ENCODE results near the gene ERICH4. TPM values are rescaled to one million over a fixed set of nuclear protein-coding genes. Genes with fewer than 3 reads are reported as not detected.
A peak's percentile ranks its signal among the peaks of the same experiment; 100 is the strongest.

The ERICH4 gene
- total RNA-seq, 4 donors from 2014 or later: not detected

- H3K27ac ChIP-seq: peak overlapping the region in 2 of 4 donors; percentile 43 to 47
- 81 to 88% methylated on average over 3 to 12 of the region's 23 CpGs for WGBS, 2 donors (ENCODE audit: low coverage in 1 of 2)
- TF ChIP-seq POLR2A (IDR thresholded peaks at IDR 0.05): no peak
- no peak for TF ChIP-seq EP300 (IDR thresholded peaks at IDR 0.05)
- TF ChIP-seq, protein P1, sequence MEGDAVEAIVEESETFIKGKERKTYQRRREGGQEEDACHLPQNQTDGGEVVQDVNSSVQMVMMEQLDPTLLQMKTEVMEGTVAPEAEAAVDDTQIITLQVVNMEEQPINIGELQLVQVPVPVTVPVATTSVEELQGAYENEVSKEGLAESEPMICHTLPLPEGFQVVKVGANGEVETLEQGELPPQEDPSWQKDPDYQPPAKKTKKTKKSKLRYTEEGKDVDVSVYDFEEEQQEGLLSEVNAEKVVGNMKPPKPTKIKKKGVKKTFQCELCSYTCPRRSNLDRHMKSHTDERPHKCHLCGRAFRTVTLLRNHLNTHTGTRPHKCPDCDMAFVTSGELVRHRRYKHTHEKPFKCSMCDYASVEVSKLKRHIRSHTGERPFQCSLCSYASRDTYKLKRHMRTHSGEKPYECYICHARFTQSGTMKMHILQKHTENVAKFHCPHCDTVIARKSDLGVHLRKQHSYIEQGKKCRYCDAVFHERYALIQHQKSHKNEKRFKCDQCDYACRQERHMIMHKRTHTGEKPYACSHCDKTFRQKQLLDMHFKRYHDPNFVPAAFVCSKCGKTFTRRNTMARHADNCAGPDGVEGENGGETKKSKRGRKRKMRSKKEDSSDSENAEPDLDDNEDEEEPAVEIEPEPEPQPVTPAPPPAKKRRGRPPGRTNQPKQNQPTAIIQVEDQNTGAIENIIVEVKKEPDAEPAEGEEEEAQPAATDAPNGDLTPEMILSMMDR (IDR thresholded peaks at IDR 0.05): no peak
- no peak for TF ChIP-seq POLR2AphosphoS5 (IDR thresholded peaks at IDR 0.05)
- H3K36me3 ChIP-seq: peaks cover 0 to 57% of the 10 kb centered on the region in 2 donors
- ATAC-seq: no peak
- H3K4me3 ChIP-seq: no peak overlapping the region
- H3K9me3 ChIP-seq: no peaks in the 10 kb centered on the region
- H3K27me3 ChIP-seq: no peaks in the 10 kb centered on the region
- H3K4me1 ChIP-seq: peaks cover 0 to 57% (median 4%) of the 10 kb centered on the region in 3 donors
These were observed 32.5 kb upstream of the ERICH4 start for GRCh38 chr19:41410336-41411054.

DNA sequence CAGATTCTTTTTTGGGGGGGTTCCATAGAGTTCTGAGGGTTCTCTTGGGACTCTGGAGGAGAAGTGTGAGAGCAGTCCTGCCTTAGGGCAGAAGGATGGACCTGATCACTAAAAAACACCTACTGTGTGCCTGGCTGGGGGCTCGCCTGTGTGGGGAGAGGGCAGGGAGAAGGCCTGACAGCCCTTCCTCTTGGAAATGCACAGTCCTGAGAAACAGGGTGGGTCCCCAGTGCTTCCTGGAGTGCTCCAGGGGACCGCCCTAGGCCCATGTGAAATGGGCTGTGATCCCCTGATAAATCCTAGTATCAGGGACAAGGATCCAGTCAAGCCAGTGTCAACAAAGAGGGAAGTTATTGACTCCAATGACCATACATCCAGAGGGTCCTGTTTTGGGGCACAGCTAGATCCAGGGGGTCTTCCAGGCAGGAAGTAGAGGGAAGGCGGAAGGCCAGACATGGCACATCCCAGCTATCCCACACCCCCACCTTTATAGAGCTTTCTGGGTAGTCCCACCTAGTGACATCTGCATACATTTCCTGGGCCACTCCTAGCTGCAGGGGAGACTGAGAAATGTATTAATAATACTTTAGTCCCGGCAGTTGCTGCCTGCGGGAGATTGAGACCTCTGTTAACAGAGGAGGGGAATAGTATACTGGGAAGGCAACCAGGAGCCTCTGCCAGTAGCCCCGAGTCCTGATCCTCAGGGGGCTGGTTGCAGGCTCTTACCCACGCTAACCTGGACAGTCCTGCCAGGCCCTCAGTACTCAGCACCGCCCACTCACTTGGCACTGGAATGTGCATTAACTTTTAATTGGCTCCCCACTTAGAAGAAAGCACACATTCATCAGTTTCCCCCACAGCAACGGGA lies 31.6 kb upstream of the ERICH4 start:
- Histone ChIP-seq H3K27ac (peak overlapping the region in 2 of 4 donors; percentile 43 to 47), H3K9me3 (no peaks in the 10 kb centered on the region), H3K36me3 (peaks cover 0 to 61% of the 10 kb centered on the region in 2 donors), H3K4me1 (peaks cover 0 to 49% (median 4%) of the 10 kb centered on the region in 3 donors), H3K27me3 (no peaks in the 10 kb centered on the region), H3K4me3 (no peak overlapping the region)
- no peak for TF ChIP-seq POLR2AphosphoS5 (IDR thresholded peaks at IDR 0.05)
- TF ChIP-seq POLR2A (IDR thresholded peaks at IDR 0.05): no peak
- TF ChIP-seq EP300 (IDR thresholded peaks at IDR 0.05): no peak
- TF ChIP-seq, protein P1 (IDR thresholded peaks at IDR 0.05): no peak
- 0 to 39% methylated on average over 1 to 3 of the region's 9 CpGs for WGBS, 2 donors (ENCODE audit: low coverage in 1 of 2)
- no peak for ATAC-seq

DNA sequence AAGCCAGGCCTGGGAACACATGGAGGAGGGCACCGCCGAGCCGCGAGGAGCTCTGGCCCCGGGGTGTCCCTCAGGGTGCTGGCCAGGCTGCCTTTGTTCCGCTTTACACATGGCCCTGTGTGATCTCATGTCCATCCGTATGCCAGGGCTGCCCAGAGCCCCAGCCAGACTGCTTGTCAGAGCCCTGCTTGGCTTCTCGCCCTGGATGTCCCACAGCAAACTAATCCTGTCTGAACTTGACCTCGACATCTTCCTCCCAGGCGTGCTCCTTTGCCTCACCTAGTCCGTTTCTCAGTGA lies 31.0 kb upstream of the ERICH4 start:
- no peak overlapping the region for H3K4me3 ChIP-seq
- peaks cover 0 to 43% (median 4%) of the 10 kb centered on the region in 3 donors for H3K4me1 ChIP-seq
- H3K27me3 ChIP-seq: no peaks in the 10 kb centered on the region
- no peak for ATAC-seq
- 53 to 79% methylated on average over 7 to 8 of the region's 11 CpGs for WGBS, 2 donors (ENCODE audit: low coverage in 1 of 2)
- no peaks in the 10 kb centered on the region for H3K9me3 ChIP-seq
- H3K27ac ChIP-seq: peak overlapping the region in 1 of 4 donors; percentile 2
- peaks cover 0 to 67% of the 10 kb centered on the region in 2 donors for H3K36me3 ChIP-seq
- TF ChIP-seq, protein P1 (IDR thresholded peaks at IDR 0.05): no peak
- TF ChIP-seq POLR2A (IDR thresholded peaks at IDR 0.05) (no peak), POLR2AphosphoS5 (IDR thresholded peaks at IDR 0.05) (no peak), EP300 (IDR thresholded peaks at IDR 0.05) (no peak)

- H3K27ac ChIP-seq: no peak overlapping the region
These were observed 30.0 kb upstream of the ERICH4 start for GRCh38 chr19:41412953-41413352.

More at GRCh38 chr19:41412953-41413352, 30.0 kb upstream of the ERICH4 start:
- H3K9me3 ChIP-seq: no peaks in the 10 kb centered on the region
- no peaks in the 10 kb centered on the region for H3K27me3 ChIP-seq
- no peak for ATAC-seq
- peaks cover 0 to 38% (median 4%) of the 10 kb centered on the region in 3 donors for H3K4me1 ChIP-seq
- WGBS, 2 donors (ENCODE audit: low coverage in 1 of 2): 80% methylated on average over 1 of the region's 5 CpGs; no CpG with 5 or more reads in 1 of the 2 donors
- no peak overlapping the region for H3K4me3 ChIP-seq
- TF ChIP-seq, protein P1 (IDR thresholded peaks at IDR 0.05): no peak
- TF ChIP-seq POLR2A (IDR thresholded peaks at IDR 0.05) (no peak), POLR2AphosphoS5 (IDR thresholded peaks at IDR 0.05) (no peak), EP300 (IDR thresholded peaks at IDR 0.05) (no peak)
- H3K36me3 ChIP-seq: peaks cover 0 to 77% of the 10 kb centered on the region in 2 donors

Measured in gastroesophageal sphincter (tissue), 4 donors.